Astrocyte (in vitro differentiated cells and primary cell): ENCODE data around the gene SLC16A12. TPM values are rescaled to one million over a fixed set of nuclear protein-coding genes. Genes with fewer than 3 reads are reported as not detected.
A peak's percentile ranks its signal among the peaks of the same experiment; 100 is the strongest.

Experiments
- DNase-seq: peaks from one replicate; pipeline ENCODE4 v3.0.0-alpha.2; 2010; ENCODE audit warnings: low read depth
- FAIRE-seq: peaks from 2 replicates; lab custom pipeline; 2011; peaks lifted over from hg19 to GRCh38; lab: Jason Lieb, UNC
- H2AFZ ChIP-seq: 2 replicates; pipeline ENCODE4 v1.6.0; 2012; ENCODE audit warnings: low read depth, low read length, inconsistent platforms
- H3K27ac ChIP-seq: 2 replicates; pipeline ENCODE4 v1.5.1; 2011; ENCODE audit warnings: low read depth, low read length, inconsistent platforms
- H3K27me3 ChIP-seq: 2 replicates; pipeline ENCODE4 v1.6.0; 2011; ENCODE audit warnings: low read length, inconsistent platforms; ENCODE audit not compliant: insufficient read depth
- H3K36me3 ChIP-seq: 2 replicates; pipeline ENCODE4 v1.5.1; 2011; ENCODE audit warnings: low read length, inconsistent platforms; ENCODE audit not compliant: insufficient read depth
- H3K4me1 ChIP-seq: 2 replicates; pipeline ENCODE4 v1.5.1; 2011; ENCODE audit warnings: low read length, inconsistent platforms; ENCODE audit not compliant: insufficient read depth
- H3K4me2 ChIP-seq: 2 replicates; pipeline ENCODE4 v1.6.0; 2012; ENCODE audit warnings: low read length, inconsistent platforms
- H3K4me3 ChIP-seq: 2 replicates; pipeline ENCODE4 v1.5.1; 2011; ENCODE audit warnings: low read depth, mild to moderate bottlenecking, low read length, inconsistent platforms; ENCODE audit not compliant: insufficient read depth
- H3K79me2 ChIP-seq: 2 replicates; pipeline ENCODE4 v1.6.0; 2012; ENCODE audit warnings: mild to moderate bottlenecking, low read length, inconsistent platforms; ENCODE audit not compliant: insufficient read depth
- H3K9ac ChIP-seq: 2 replicates; pipeline ENCODE4 v1.6.0; 2012; ENCODE audit warnings: mild to moderate bottlenecking, low read length, inconsistent platforms
- H3K9me3 ChIP-seq: 2 replicates; pipeline ENCODE4 v1.5.1; 2012; ENCODE audit warnings: low read depth, mild to moderate bottlenecking, low read length, inconsistent platforms; ENCODE audit not compliant: insufficient read depth
- H4K20me1 ChIP-seq: 2 replicates; pipeline ENCODE4 v1.6.0; 2012; ENCODE audit warnings: low read length, inconsistent platforms; ENCODE audit not compliant: insufficient read depth
- H3K27ac Mint-ChIP-seq: one replicate; pipeline ENCODE4 v1.8.0; 2021; ENCODE audit warnings: mild to moderate bottlenecking, mixed read lengths; ENCODE audit not compliant: unreplicated experiment
- H3K27me3 Mint-ChIP-seq: one replicate; pipeline ENCODE4 v1.8.0; 2021; ENCODE audit warnings: low read depth, mixed read lengths; ENCODE audit not compliant: unreplicated experiment
- H3K36me3 Mint-ChIP-seq: one replicate; pipeline ENCODE4 v1.8.0; 2021; ENCODE audit warnings: low read depth, mixed read lengths; ENCODE audit not compliant: unreplicated experiment
- H3K4me1 Mint-ChIP-seq: one replicate; pipeline ENCODE4 v1.8.0; 2021; ENCODE audit warnings: low read depth, mixed read lengths; ENCODE audit not compliant: unreplicated experiment
- H3K4me3 Mint-ChIP-seq: one replicate; pipeline ENCODE4 v1.8.0; 2021; ENCODE audit warnings: mild to moderate bottlenecking, moderate library complexity, mixed read lengths; ENCODE audit not compliant: unreplicated experiment
- H3K9me3 Mint-ChIP-seq: one replicate; pipeline ENCODE4 v1.8.0; 2021; ENCODE audit warnings: mild to moderate bottlenecking, mixed read lengths; ENCODE audit not compliant: unreplicated experiment
- CTCF ChIP-seq: IDR thresholded peaks from 2 replicates; pipeline ENCODE4 v1.5.1; 2011; ENCODE audit warnings: low read depth, mild to moderate bottlenecking, inconsistent platforms, low read length, moderate library complexity; ENCODE audit not compliant: insufficient read depth
- EZH2 ChIP-seq: IDR thresholded peaks from 2 replicates; pipeline ENCODE4 v1.6.1; 2012; ENCODE audit warnings: mild to moderate bottlenecking, low read length, inconsistent platforms; ENCODE audit not compliant: insufficient read depth
- total RNA-seq: library from RNA; stranded (reverse); gene quantifications from 2 replicates; pipeline ENCODE4 v1.2.1, GENCODE V29; 2021

The SLC16A12 gene
- total RNA-seq, 1 donor from 2014 or later = 0.59 TPM

GRCh38 chr10:89563861-89564478, 28.6 kb upstream of the SLC16A12 start:
- peaks cover 2% of the 10 kb centered on the region for H3K27me3 ChIP-seq
- Mint-ChIP-seq H3K36me3 (no peaks in the 10 kb centered on the region), H3K27ac (no peak overlapping the region), H3K27me3 (peaks cover 3% of the 10 kb centered on the region), H3K4me1 (no peaks in the 10 kb centered on the region), H3K9me3 (no peaks in the 10 kb centered on the region), H3K4me3 (no peak overlapping the region)
- no peaks in the 10 kb centered on the region for H4K20me1 ChIP-seq
- DNase-seq = peak; percentile 18
- H3K36me3 ChIP-seq = no peaks in the 10 kb centered on the region
- no peak overlapping the region for H3K4me2 ChIP-seq
- H3K9ac ChIP-seq = no peak overlapping the region
- peak; percentile 70 for FAIRE-seq
- no peaks in the 10 kb centered on the region for H3K79me2 ChIP-seq
- H3K27ac ChIP-seq = no peak overlapping the region
- no peak for TF ChIP-seq EZH2
- peak; percentile 79 for TF ChIP-seq CTCF
- H3K4me1 ChIP-seq = no peaks in the 10 kb centered on the region
- no peaks in the 10 kb centered on the region for H3K9me3 ChIP-seq
- no peak overlapping the region for H2AFZ ChIP-seq
- no peak overlapping the region for H3K4me3 ChIP-seq

- FAIRE-seq (no peak), DNase-seq (no peak)
- Mint-ChIP-seq H3K9me3 (peaks cover 2% of the 10 kb centered on the region), H3K4me1 (no peaks in the 10 kb centered on the region), H3K27ac (no peak overlapping the region), H3K27me3 (peaks cover 3% of the 10 kb centered on the region), H3K36me3 (no peaks in the 10 kb centered on the region), H3K4me3 (no peak overlapping the region)
- Histone ChIP-seq H3K4me1 (no peaks in the 10 kb centered on the region), H3K4me2 (no peak overlapping the region), H3K9ac (no peak overlapping the region), H3K9me3 (no peaks in the 10 kb centered on the region), H3K36me3 (no peaks in the 10 kb centered on the region), H3K27ac (no peak overlapping the region), H3K27me3 (peaks cover 2% of the 10 kb centered on the region), H2AFZ (no peak overlapping the region), H3K79me2 (no peaks in the 10 kb centered on the region), H3K4me3 (no peak overlapping the region), H4K20me1 (no peaks in the 10 kb centered on the region)
- no peak for TF ChIP-seq CTCF
- TF ChIP-seq EZH2 = no peak
Observed at GRCh38 chr10:89563311-89563710, 27.9 kb upstream of the SLC16A12 start.

- no peaks in the 10 kb centered on the region for H3K27me3 ChIP-seq
- no peak overlapping the region for H3K4me3 ChIP-seq
- peaks cover 4% of the 10 kb centered on the region for H3K27me3 Mint-ChIP-seq
- H3K4me2 ChIP-seq = no peak overlapping the region
- DNase-seq = no peak
- no peak overlapping the region for H3K4me3 Mint-ChIP-seq
- no peak overlapping the region for H2AFZ ChIP-seq
- H3K4me1 Mint-ChIP-seq = peaks cover 15% of the 10 kb centered on the region
- no peak overlapping the region for H3K27ac ChIP-seq
- H3K36me3 Mint-ChIP-seq = no peaks in the 10 kb centered on the region
- H3K9me3 Mint-ChIP-seq = peaks cover 4% of the 10 kb centered on the region
- H3K9ac ChIP-seq = no peak overlapping the region
- TF ChIP-seq CTCF = no peak
- TF ChIP-seq EZH2 = no peak
- H4K20me1 ChIP-seq = no peaks in the 10 kb centered on the region
- no peak overlapping the region for H3K27ac Mint-ChIP-seq
- no peaks in the 10 kb centered on the region for H3K79me2 ChIP-seq
- no peaks in the 10 kb centered on the region for H3K36me3 ChIP-seq
- no peaks in the 10 kb centered on the region for H3K9me3 ChIP-seq
- FAIRE-seq = no peak
- peaks cover 10% of the 10 kb centered on the region for H3K4me1 ChIP-seq
Observed at GRCh38 chr10:89556600-89556999, 21.2 kb upstream of the SLC16A12 start.
